ENCODE results near the gene CTNS. TPM values are rescaled to one million over a fixed set of nuclear protein-coding genes. Genes with fewer than 3 reads are reported as not detected.

Gene CTNS
- total and polyA plus RNA-seq, 2 donors: 7.3 to 8.8 TPM

- Histone ChIP-seq H3K4me3 (ENCODE audit: low read length in 2 of 2) (no peak overlapping the region), H3K4me1 (ENCODE audit: control insufficient read depth in 2 of 2, insufficient read depth in 2 of 2, low read length in 2 of 2) (peaks cover 6 to 25% of the 10 kb centered on the region in 2 donors), H3K9me3 (ENCODE audit: control insufficient read depth in 2 of 2, insufficient read depth in 1 of 2, low read length in 1 of 2) (peaks cover 0 to 4% of the 10 kb centered on the region in 2 donors), H3K27ac (ENCODE audit: low read depth in 1 of 2, low read length in 1 of 2) (no peak overlapping the region), H3K36me3 (ENCODE audit: control insufficient read depth in 2 of 2, insufficient read depth in 2 of 2, low read length in 1 of 2) (peaks cover 17 to 45% of the 10 kb centered on the region in 2 donors), H3K27me3 (ENCODE audit: control insufficient read depth in 2 of 2, insufficient read depth in 1 of 2, low read length in 1 of 2) (no peaks in the 10 kb centered on the region)
- 95% methylated on average over 33 of the region's 33 CpGs for WGBS
- no peak for DNase-seq (ENCODE audit: low read depth in 6 of 9, low spot score in 9 of 9)
These were observed 26.8 kb downstream of the CTNS start for GRCh38 chr17:3663102-3664011.

- 92% methylated on average over 5 of the region's 5 CpGs for WGBS
- Histone ChIP-seq H3K36me3 (ENCODE audit: control insufficient read depth in 2 of 2, insufficient read depth in 2 of 2, low read length in 1 of 2) (peaks cover 17 to 41% of the 10 kb centered on the region in 2 donors), H3K4me1 (ENCODE audit: control insufficient read depth in 2 of 2, insufficient read depth in 2 of 2, low read length in 2 of 2) (peaks cover 13 to 34% of the 10 kb centered on the region in 2 donors), H3K27ac (ENCODE audit: low read depth in 1 of 2, low read length in 1 of 2) (no peak overlapping the region), H3K9me3 (ENCODE audit: control insufficient read depth in 2 of 2, insufficient read depth in 1 of 2, low read length in 1 of 2) (peaks cover 0 to 4% of the 10 kb centered on the region in 2 donors), H3K4me3 (ENCODE audit: low read length in 2 of 2) (peak overlapping the region in 1 of 2 donors; percentile 25), H3K27me3 (ENCODE audit: control insufficient read depth in 2 of 2, insufficient read depth in 1 of 2, low read length in 1 of 2) (no peaks in the 10 kb centered on the region)
- DNase-seq (ENCODE audit: low read depth in 6 of 9, low spot score in 9 of 9): no peak
These were observed 29.3 kb downstream of the CTNS start for GRCh38 chr17:3665834-3666233.

- 95% methylated on average over 6 of the region's 6 CpGs for WGBS
- H3K27ac ChIP-seq (ENCODE audit: low read depth in 1 of 2, low read length in 1 of 2): peak overlapping the region in 1 of 2 donors; percentile 1
- peak overlapping the region in 1 of 2 donors; percentile 25 for H3K4me3 ChIP-seq (ENCODE audit: low read length in 2 of 2)
- peaks cover 17 to 35% of the 10 kb centered on the region in 2 donors for H3K36me3 ChIP-seq (ENCODE audit: control insufficient read depth in 2 of 2, insufficient read depth in 2 of 2, low read length in 1 of 2)
- peaks cover 13 to 34% of the 10 kb centered on the region in 2 donors for H3K4me1 ChIP-seq (ENCODE audit: control insufficient read depth in 2 of 2, insufficient read depth in 2 of 2, low read length in 2 of 2)
- peaks cover 0 to 4% of the 10 kb centered on the region in 2 donors for H3K9me3 ChIP-seq (ENCODE audit: control insufficient read depth in 2 of 2, insufficient read depth in 1 of 2, low read length in 1 of 2)
- H3K27me3 ChIP-seq (ENCODE audit: control insufficient read depth in 2 of 2, insufficient read depth in 1 of 2, low read length in 1 of 2): no peaks in the 10 kb centered on the region
- DNase-seq (ENCODE audit: low read depth in 6 of 9, low spot score in 9 of 9): no peak
These were observed 30.0 kb downstream of the CTNS start for GRCh38 chr17:3666516-3666915.

- peaks cover 13 to 34% of the 10 kb centered on the region in 2 donors for H3K4me1 ChIP-seq (ENCODE audit: control insufficient read depth in 2 of 2, insufficient read depth in 2 of 2, low read length in 2 of 2)
- H3K36me3 ChIP-seq (ENCODE audit: control insufficient read depth in 2 of 2, insufficient read depth in 2 of 2, low read length in 1 of 2): peaks cover 20 to 36% of the 10 kb centered on the region in 2 donors
- WGBS: 16% methylated on average over 39 of the region's 39 CpGs
- peak overlapping the region; percentile 66 to 84 for H3K27ac ChIP-seq (ENCODE audit: low read depth in 1 of 2, low read length in 1 of 2)
- no peaks in the 10 kb centered on the region for H3K27me3 ChIP-seq (ENCODE audit: control insufficient read depth in 2 of 2, insufficient read depth in 1 of 2, low read length in 1 of 2)
- DNase-seq (ENCODE audit: low read depth in 6 of 9, low spot score in 9 of 9): no peak
- H3K9me3 ChIP-seq (ENCODE audit: control insufficient read depth in 2 of 2, insufficient read depth in 1 of 2, low read length in 1 of 2): peaks cover 0 to 4% of the 10 kb centered on the region in 2 donors
- peak overlapping the region; percentile 94 to 100 for H3K4me3 ChIP-seq (ENCODE audit: low read length in 2 of 2)
These were observed 31.1 kb downstream of the CTNS start for GRCh38 chr17:3667366-3668278.

GRCh38 chr17:3668279-3669084, 31.9 kb downstream of the CTNS start, which contains the start of the genes EMC6 and TAX1BP3:
TSS of gene EMC6 (plus strand) at chr17:3668812. CDS start at chr17:3669147, 335 bp downstream.
TSS of gene TAX1BP3 (minus strand) at chr17:3668578. CDS start at chr17:3668526, 52 bp downstream.
- peaks cover 13 to 34% of the 10 kb centered on the region in 2 donors for H3K4me1 ChIP-seq (ENCODE audit: control insufficient read depth in 2 of 2, insufficient read depth in 2 of 2, low read length in 2 of 2)
- DNase-seq (ENCODE audit: low read depth in 6 of 9, low spot score in 9 of 9): peak; percentile 89 to 100 (median 99)
- no peaks in the 10 kb centered on the region for H3K27me3 ChIP-seq (ENCODE audit: control insufficient read depth in 2 of 2, insufficient read depth in 1 of 2, low read length in 1 of 2)
- H3K27ac ChIP-seq (ENCODE audit: low read depth in 1 of 2, low read length in 1 of 2): peak within 1 kb of the TSS; percentile 84 to 91
- H3K36me3 ChIP-seq (ENCODE audit: control insufficient read depth in 2 of 2, insufficient read depth in 2 of 2, low read length in 1 of 2): peaks cover 16 to 31% of the 10 kb centered on the region in 2 donors
- H3K9me3 ChIP-seq (ENCODE audit: control insufficient read depth in 2 of 2, insufficient read depth in 1 of 2, low read length in 1 of 2): peaks cover 0 to 4% of the 10 kb centered on the region in 2 donors
- peak within 1 kb of the TSS; percentile 94 to 100 for H3K4me3 ChIP-seq (ENCODE audit: low read length in 2 of 2)
- WGBS: under 1% methylated on average over 89 of the region's 89 CpGs

GRCh38 chr17:3669085-3669347, 32.5 kb downstream of the CTNS start:
- peaks cover 13 to 34% of the 10 kb centered on the region in 2 donors for H3K4me1 ChIP-seq (ENCODE audit: control insufficient read depth in 2 of 2, insufficient read depth in 2 of 2, low read length in 2 of 2)
- no peak for DNase-seq (ENCODE audit: low read depth in 6 of 9, low spot score in 9 of 9)
- no peaks in the 10 kb centered on the region for H3K27me3 ChIP-seq (ENCODE audit: control insufficient read depth in 2 of 2, insufficient read depth in 1 of 2, low read length in 1 of 2)
- WGBS: under 1% methylated on average over 32 of the region's 32 CpGs
- peak overlapping the region; percentile 78 to 91 for H3K27ac ChIP-seq (ENCODE audit: low read depth in 1 of 2, low read length in 1 of 2)
- peaks cover 0 to 4% of the 10 kb centered on the region in 2 donors for H3K9me3 ChIP-seq (ENCODE audit: control insufficient read depth in 2 of 2, insufficient read depth in 1 of 2, low read length in 1 of 2)
- peak overlapping the region; percentile 94 to 100 for H3K4me3 ChIP-seq (ENCODE audit: low read length in 2 of 2)
- H3K36me3 ChIP-seq (ENCODE audit: control insufficient read depth in 2 of 2, insufficient read depth in 2 of 2, low read length in 1 of 2): peaks cover 11 to 31% of the 10 kb centered on the region in 2 donors

- Histone ChIP-seq H3K36me3 (ENCODE audit: control insufficient read depth in 2 of 2, insufficient read depth in 2 of 2, low read length in 1 of 2) (peaks cover 6 to 31% of the 10 kb centered on the region in 2 donors), H3K4me1 (ENCODE audit: control insufficient read depth in 2 of 2, insufficient read depth in 2 of 2, low read length in 2 of 2) (peaks cover 13 to 37% of the 10 kb centered on the region in 2 donors), H3K27me3 (ENCODE audit: control insufficient read depth in 2 of 2, insufficient read depth in 1 of 2, low read length in 1 of 2) (no peaks in the 10 kb centered on the region), H3K9me3 (ENCODE audit: control insufficient read depth in 2 of 2, insufficient read depth in 1 of 2, low read length in 1 of 2) (peaks cover 0 to 4% of the 10 kb centered on the region in 2 donors), H3K27ac (ENCODE audit: low read depth in 1 of 2, low read length in 1 of 2) (peak overlapping the region in 1 of 2 donors; percentile 78), H3K4me3 (ENCODE audit: low read length in 2 of 2) (peak overlapping the region; percentile 94 to 100)
- 68% methylated on average over 12 of the region's 12 CpGs for WGBS
- no peak for DNase-seq (ENCODE audit: low read depth in 6 of 9, low spot score in 9 of 9)
These were observed 33.0 kb downstream of the CTNS start for GRCh38 chr17:3669548-3669947.

- WGBS: 99% methylated on average over 4 of the region's 4 CpGs
- DNase-seq (ENCODE audit: low read depth in 6 of 9, low spot score in 9 of 9): no peak
- H3K9me3 ChIP-seq (ENCODE audit: control insufficient read depth in 2 of 2, insufficient read depth in 1 of 2, low read length in 1 of 2): peaks cover 0 to 4% of the 10 kb centered on the region in 2 donors
- H3K4me3 ChIP-seq (ENCODE audit: low read length in 2 of 2): no peak overlapping the region
- peaks cover 10 to 39% of the 10 kb centered on the region in 2 donors for H3K4me1 ChIP-seq (ENCODE audit: control insufficient read depth in 2 of 2, insufficient read depth in 2 of 2, low read length in 2 of 2)
- H3K27ac ChIP-seq (ENCODE audit: low read depth in 1 of 2, low read length in 1 of 2): no peak overlapping the region
- no peaks in the 10 kb centered on the region for H3K27me3 ChIP-seq (ENCODE audit: control insufficient read depth in 2 of 2, insufficient read depth in 1 of 2, low read length in 1 of 2)
- H3K36me3 ChIP-seq (ENCODE audit: control insufficient read depth in 2 of 2, insufficient read depth in 2 of 2, low read length in 1 of 2): peaks cover 6 to 47% of the 10 kb centered on the region in 2 donors
These were observed 36.0 kb downstream of the CTNS start for GRCh38 chr17:3672571-3672970.

Data from thymus (tissue), 11 donors.